PFSK-1 (cell line): Measurements from ENCODE around the gene THYN1.

Experiments
- FOXP2 ChIP-seq: optimal IDR thresholded peaks from 2 replicates; pipeline ENCODE3; 2011; ENCODE audit warnings: borderline replicate concordance, control low read depth, inconsistent platforms; ENCODE audit not compliant: insufficient read depth; ENCODE audit errors: extremely low read length, extremely low read depth
- POLR2AphosphoS5 ChIP-seq: IDR thresholded peaks from 2 replicates; pipeline ENCODE4 v1.6.1; 2012; ENCODE audit warnings: low read depth, mild to moderate bottlenecking, control low read depth, low read length, moderate library complexity
- REST ChIP-seq, 2 experiments: IDR thresholded peaks; 2 replicates each; pipeline versions ENCODE4 v1.6.1 to v1.8.0; 2011 to 2012; ENCODE audit warnings: low read depth in 2 of 2, low read length in 2 of 2, control low read depth in 1 of 2, inconsistent platforms in 1 of 2, mild to moderate bottlenecking in 1 of 2, moderate library complexity in 1 of 2; ENCODE audit not compliant: insufficient read depth in 1 of 2

GRCh38 chr11:134291196-134291595, 38.0 kb upstream of the THYN1 start:
- no peak for TF ChIP-seq FOXP2
- TF ChIP-seq REST (IDR thresholded peaks at IDR 0.05; ENCODE audit: insufficient read depth in 1 of 2, low read depth in 2 of 2, low read length in 2 of 2), result no peak
- no peak for TF ChIP-seq POLR2AphosphoS5
